Large intestine (tissue), 12 donors: ENCODE results near the gene RAD51D. TPM values are rescaled to one million over a fixed set of nuclear protein-coding genes. Genes with fewer than 3 reads are reported as not detected.

Source experiments
- DNase-seq, 2 donors: peaks; one replicate each; pipeline versions ENCODE4 v3.0.0 to v3.0.0-alpha.2; 2013
- H3K27ac ChIP-seq: one replicate; pipeline ENCODE4 v1.5.1; 2013; ENCODE audit warnings: low read length
- H3K27me3 ChIP-seq: 2 replicates; pipeline ENCODE4 v1.6.1; 2013; ENCODE audit warnings: low read length; ENCODE audit not compliant: control insufficient read depth, insufficient read depth
- H3K36me3 ChIP-seq: 2 replicates; pipeline ENCODE4 v1.6.1; 2013; ENCODE audit warnings: low read length; ENCODE audit not compliant: control insufficient read depth, insufficient read depth
- H3K4me1 ChIP-seq: one replicate; pipeline ENCODE4 v1.6.1; 2013; ENCODE audit warnings: low read length; ENCODE audit not compliant: control insufficient read depth, insufficient read depth
- H3K4me3 ChIP-seq: one replicate; pipeline ENCODE4 v1.5.1; 2013; ENCODE audit warnings: low read length
- H3K9me3 ChIP-seq: one replicate; pipeline ENCODE4 v1.6.1; 2013; ENCODE audit warnings: mild to moderate bottlenecking, low read depth, low read length, moderate library complexity; ENCODE audit not compliant: control insufficient read depth
- WGBS: methylation state at CpG from one replicate; pipeline ENCODE4 v1.1.5; 2013; ENCODE audit warnings: low lambda C conversion rate; ENCODE audit not compliant: insufficient coverage; 5-methylcytosine and 5-hydroxymethylcytosine counted together
- long read RNA-seq, 11 donors: transcript quantifications; one replicate each; lab custom pipeline, GENCODE V29; 2026
- polyA plus RNA-seq: library from polyadenylated mRNA; unstranded; fragments of 120-200 nt; gene quantifications from one replicate; pipeline ENCODE4 v1.2.1, GENCODE V29; 2013

Gene RAD51D
- 14.4 TPM for polyA plus RNA-seq
- long read RNA-seq, donor 1, full-length matches to known transcripts = 5 of 5 reads
- long read RNA-seq, donor 1, partial matches to known transcripts = 0 of 5 reads
- long read RNA-seq, donor 1, other reads (novel, unspliced or antisense) = 0 of 5 reads
- long read RNA-seq, donor 2, full-length matches to known transcripts = 3 of 3 reads
- long read RNA-seq, donor 2, partial matches to known transcripts = 0 of 3 reads
- long read RNA-seq, donor 2, other reads (novel, unspliced or antisense) = 0 of 3 reads
- long read RNA-seq, donor 3 = 0 reads
- long read RNA-seq, donor 4 = 0 reads
- long read RNA-seq, donor 5, partial matches to known transcripts = 0 of 2 reads
- long read RNA-seq, donor 5, other reads (novel, unspliced or antisense) = 0 of 2 reads
- long read RNA-seq, donor 6, partial matches to known transcripts = 0 of 1 reads
- long read RNA-seq, donor 6, other reads (novel, unspliced or antisense) = 0 of 1 reads
- long read RNA-seq, donor 7, partial matches to known transcripts = 0 of 1 reads
- long read RNA-seq, donor 7, other reads (novel, unspliced or antisense) = 0 of 1 reads
- long read RNA-seq, donor 8, full-length matches to known transcripts = 1 of 1 reads
- long read RNA-seq, donor 8, partial matches to known transcripts = 0 of 1 reads
- long read RNA-seq, donor 8, other reads (novel, unspliced or antisense) = 0 of 1 reads
- long read RNA-seq, donor 9, full-length matches to known transcripts = 7 of 7 reads
- long read RNA-seq, donor 9, partial matches to known transcripts = 0 of 7 reads
- long read RNA-seq, donor 9, other reads (novel, unspliced or antisense) = 0 of 7 reads
- long read RNA-seq, donor 10, full-length matches to known transcripts = 3 of 3 reads
- long read RNA-seq, donor 10, partial matches to known transcripts = 0 of 3 reads
- long read RNA-seq, donor 10, other reads (novel, unspliced or antisense) = 0 of 3 reads
- long read RNA-seq, donor 11, partial matches to known transcripts = 0 of 2 reads
- long read RNA-seq, donor 11, other reads (novel, unspliced or antisense) = 0 of 2 reads

- no peaks in the 10 kb centered on the region for H3K9me3 ChIP-seq
- no CpG with 5 or more reads among the region's 72 CpGs for WGBS
- H3K27ac ChIP-seq = peak within 1 kb of the TSS; percentile 29
- peak; percentile 76 to 91 for DNase-seq
- no peaks in the 10 kb centered on the region for H3K27me3 ChIP-seq
- H3K4me1 ChIP-seq = peaks cover 2% of the 10 kb centered on the region
- H3K4me3 ChIP-seq = peak within 1 kb of the TSS; percentile 89
- H3K36me3 ChIP-seq = no peaks in the 10 kb centered on the region
These were observed at the start of gene RAD51D for GRCh38 chr17:35119370-35120165. Gene RAD51D, minus strand, starts transcription at chr17:35119860. Its CDS starts 247 bp downstream, at chr17:35119613.

- no peaks in the 10 kb centered on the region for H3K9me3 ChIP-seq
- no peak overlapping the region for H3K4me3 ChIP-seq
- peaks cover 2% of the 10 kb centered on the region for H3K27me3 ChIP-seq
- H3K4me1 ChIP-seq = no peaks in the 10 kb centered on the region
- H3K27ac ChIP-seq = no peak overlapping the region
- no peak for DNase-seq
- no peaks in the 10 kb centered on the region for H3K36me3 ChIP-seq
- no CpG with 5 or more reads among the region's 1 CpG for WGBS
These were observed 48.0 kb upstream of the RAD51D start for GRCh38 chr17:35167666-35168065.

- H3K27ac ChIP-seq = no peak overlapping the region
- DNase-seq = no peak
- H3K4me1 ChIP-seq = no peaks in the 10 kb centered on the region
- no peaks in the 10 kb centered on the region for H3K9me3 ChIP-seq
- no peak overlapping the region for H3K4me3 ChIP-seq
- H3K27me3 ChIP-seq = peaks cover 2% of the 10 kb centered on the region
- no peaks in the 10 kb centered on the region for H3K36me3 ChIP-seq
- WGBS = no CpG with 5 or more reads among the region's 3 CpGs
These were observed 47.4 kb upstream of the RAD51D start for GRCh38 chr17:35167046-35167445.

DNA sequence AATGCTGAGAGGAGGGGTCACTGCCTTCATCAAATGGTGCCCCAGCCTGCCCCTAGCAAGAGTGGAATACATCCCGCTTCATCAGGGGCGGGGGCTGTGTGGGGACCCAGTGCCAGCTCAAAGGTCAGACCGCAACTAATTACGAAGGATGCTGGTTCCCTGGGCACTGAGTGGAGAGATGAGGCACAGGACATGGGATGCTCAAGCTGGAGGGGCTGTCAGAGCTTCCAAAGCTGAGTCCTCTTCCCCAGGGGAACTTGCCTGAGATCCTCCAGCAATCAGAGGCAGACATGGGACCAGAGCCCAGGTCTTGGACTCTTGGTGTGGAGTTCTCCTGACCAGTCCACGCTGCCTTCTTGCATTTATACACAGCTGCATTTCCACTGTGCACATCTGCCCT is 46.9 kb upstream of the RAD51D start:
- no peaks in the 10 kb centered on the region for H3K4me1 ChIP-seq
- no peaks in the 10 kb centered on the region for H3K36me3 ChIP-seq
- DNase-seq = no peak
- H3K27me3 ChIP-seq = peaks cover 2% of the 10 kb centered on the region
- no peak overlapping the region for H3K27ac ChIP-seq
- no CpG with 5 or more reads among the region's 5 CpGs for WGBS
- no peak overlapping the region for H3K4me3 ChIP-seq
- H3K9me3 ChIP-seq = no peaks in the 10 kb centered on the region

DNA sequence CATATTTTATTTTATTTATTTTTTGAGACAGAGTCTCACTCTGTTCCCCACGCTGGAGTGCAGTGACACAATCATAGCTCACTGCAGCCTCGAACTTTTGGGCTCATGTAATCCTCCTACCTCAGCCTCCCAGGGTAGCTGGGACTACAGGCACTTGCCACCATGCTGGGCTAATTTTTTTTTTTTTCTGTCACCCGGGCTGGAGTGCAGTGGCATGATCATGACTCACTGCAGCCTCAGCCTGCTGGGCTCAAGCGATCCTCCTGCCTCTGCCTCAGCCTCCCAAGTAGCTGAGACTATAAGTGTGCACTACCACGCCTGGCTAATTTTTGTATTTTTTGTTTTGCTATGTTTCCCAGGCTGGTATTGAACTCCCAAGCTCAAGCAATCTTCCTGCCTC is 45.1 kb upstream of the RAD51D start:
- H3K27ac ChIP-seq = no peak overlapping the region
- no peak for DNase-seq
- WGBS = 100% methylated on average over 2 of the region's 5 CpGs
- no peaks in the 10 kb centered on the region for H3K9me3 ChIP-seq
- H3K4me1 ChIP-seq = no peaks in the 10 kb centered on the region
- no peak overlapping the region for H3K4me3 ChIP-seq
- no peaks in the 10 kb centered on the region for H3K36me3 ChIP-seq
- peaks cover 4% of the 10 kb centered on the region for H3K27me3 ChIP-seq

- no peak overlapping the region for H3K4me3 ChIP-seq
- WGBS = no CpG with 5 or more reads among the region's 7 CpGs
- no peaks in the 10 kb centered on the region for H3K9me3 ChIP-seq
- DNase-seq = no peak
- no peaks in the 10 kb centered on the region for H3K4me1 ChIP-seq
- peaks cover 6% of the 10 kb centered on the region for H3K27me3 ChIP-seq
- H3K36me3 ChIP-seq = no peaks in the 10 kb centered on the region
- H3K27ac ChIP-seq = no peak overlapping the region
These were observed 44.2 kb upstream of the RAD51D start for GRCh38 chr17:35163886-35164285.

GRCh38 chr17:35162755-35163154 is 43.1 kb upstream of the RAD51D start:
- H3K4me1 ChIP-seq = no peaks in the 10 kb centered on the region
- H3K9me3 ChIP-seq = no peaks in the 10 kb centered on the region
- no CpG with 5 or more reads among the region's 4 CpGs for WGBS
- no peaks in the 10 kb centered on the region for H3K36me3 ChIP-seq
- no peak overlapping the region for H3K4me3 ChIP-seq
- H3K27me3 ChIP-seq = peaks cover 6% of the 10 kb centered on the region
- H3K27ac ChIP-seq = no peak overlapping the region
- DNase-seq = no peak

DNA sequence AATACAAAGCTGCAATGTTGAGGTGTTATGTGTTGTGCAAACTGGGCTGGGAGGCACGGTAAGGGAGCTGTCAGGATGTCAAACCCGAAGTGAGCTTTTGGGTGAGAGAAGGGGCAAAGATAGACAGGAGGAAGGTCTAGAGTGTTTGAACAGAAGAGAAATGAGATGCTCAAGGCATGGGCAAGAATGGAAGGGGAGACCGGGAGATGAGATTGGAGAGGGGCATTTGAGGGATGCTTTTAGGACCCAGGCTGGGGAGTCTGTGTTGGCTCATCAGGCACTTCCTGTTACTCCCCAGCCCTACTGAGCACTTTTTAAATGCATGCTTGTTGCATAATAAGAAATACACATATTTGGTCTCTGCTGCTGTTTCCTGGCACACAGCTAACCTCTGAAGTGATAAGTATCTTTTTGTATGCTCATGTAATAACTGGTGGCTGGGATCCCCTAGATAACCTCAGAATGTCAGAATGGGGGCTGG is 41.7 kb upstream of the RAD51D start:
- no peak for DNase-seq
- H3K4me1 ChIP-seq = no peaks in the 10 kb centered on the region
- 67% methylated on average over 1 of the region's 3 CpGs for WGBS
- H3K4me3 ChIP-seq = no peak overlapping the region
- H3K27me3 ChIP-seq = peaks cover 6% of the 10 kb centered on the region
- H3K9me3 ChIP-seq = no peaks in the 10 kb centered on the region
- H3K36me3 ChIP-seq = no peaks in the 10 kb centered on the region
- no peak overlapping the region for H3K27ac ChIP-seq

- Histone ChIP-seq H3K4me1 (no peaks in the 10 kb centered on the region), H3K27me3 (peaks cover 6% of the 10 kb centered on the region), H3K27ac (no peak overlapping the region), H3K36me3 (no peaks in the 10 kb centered on the region), H3K4me3 (no peak overlapping the region), H3K9me3 (no peaks in the 10 kb centered on the region)
- WGBS = 75% methylated on average over 2 of the region's 13 CpGs
- DNase-seq = no peak
These were observed 40.9 kb upstream of the RAD51D start for GRCh38 chr17:35160354-35161201.
